K562 (cell line): ENCODE data around the gene OST4. TPM values are rescaled to one million over a fixed set of nuclear protein-coding genes. Genes with fewer than 3 reads are reported as not detected.

ENCODE experiments used
- ATAC-seq: fragments of 200-7000 bp; cut with Tn5 transposase; 3 replicates; pipeline ENCODE4 v1.9.1; 2020; ENCODE audit warnings: moderate library complexity
- BruUV-seq: library from RNA; stranded (reverse); fragments of 400-500 nt; replicated peaks from 2 replicates; lab custom pipeline; 2021; lab: Mats Ljungman, UMichigan
- CTCF ChIA-PET: fragments of 300-600 bp; formaldehyde crosslinking; extraction: SDS; loops from one replicate; lab custom pipeline; 2021; ENCODE audit warnings: low intra/inter-chr PET ratio; lab: Yijun Ruan, JAX
- POLR2A ChIA-PET: fragments of 300-600, 350-650 bp; sonication (Branson Sonifier 250); formaldehyde crosslinking; extraction: SDS; loops from one replicate; lab custom pipeline; 2021; ENCODE audit warnings: antibody characterized with exemption, inconsistent platforms; lab: Yijun Ruan, JAX
- DNase-seq, 4 experiments: peaks; one replicate each; pipeline versions ENCODE4 v3.0.0 to v3.0.0-alpha.2; 2011 to 2018; ENCODE audit warnings: low spot score in 3 of 4, mixed read lengths in 3 of 4; ENCODE audit errors: extremely low read depth in 1 of 4
- FAIRE-seq: peaks from 2 replicates; lab custom pipeline; 2011; peaks lifted over from hg19 to GRCh38; lab: Jason Lieb, UNC
- H2AFZ ChIP-seq: 2 replicates; pipeline ENCODE4 v1.6.0; 2011; ENCODE audit warnings: low read depth, low read length, control low read depth, inconsistent platforms
- H3K27ac ChIP-seq: fragments of 200-600 bp; 3 replicates; pipeline ENCODE4 v1.8.0; 2011; ENCODE audit warnings: low read depth, mild to moderate bottlenecking, control low read depth, inconsistent platforms, low read length, moderate library complexity, mixed read lengths; ENCODE audit errors: extremely low read depth
- H3K27me3 ChIP-seq, 2 experiments: fragments of 300-600 bp in 1 of 2; 2 replicates in 1 of 2; 3 replicates in 1 of 2; pipeline versions ENCODE4 v1.6.0 to v1.8.0; 2011; ENCODE audit warnings: inconsistent platforms in 2 of 2, low read length in 2 of 2, mild to moderate bottlenecking in 1 of 2, mixed read lengths in 1 of 2, moderate library complexity in 1 of 2; ENCODE audit not compliant: control insufficient read depth in 2 of 2, insufficient read depth in 2 of 2
- H3K36me3 ChIP-seq: fragments of 300-600 bp; 3 replicates; pipeline ENCODE4 v1.8.0; 2011; ENCODE audit warnings: mild to moderate bottlenecking, low read length, inconsistent platforms; ENCODE audit not compliant: control insufficient read depth, insufficient read depth
- H3K4me1 ChIP-seq, 2 experiments: fragments of 200-600 bp in 1 of 2; replicated peaks in 1 of 2; 2 replicates in 1 of 2; 3 replicates in 1 of 2; pipeline versions ENCODE4 v1.5.1 to v1.8.0; 2011; ENCODE audit warnings: inconsistent platforms in 2 of 2, low read length in 2 of 2, mild to moderate bottlenecking in 1 of 2, mixed read lengths in 1 of 2, moderate library complexity in 1 of 2; ENCODE audit not compliant: control insufficient read depth in 2 of 2, insufficient read depth in 2 of 2
- H3K4me2 ChIP-seq: 2 replicates; pipeline ENCODE4 v1.6.1; 2011; ENCODE audit warnings: low read length, control low read depth, inconsistent platforms, mixed read lengths; ENCODE audit not compliant: insufficient read depth
- H3K4me3 ChIP-seq: fragments of 200-600 bp; sonication (generic), shearing (Covaris generic); 2 replicates; pipeline ENCODE4 v1.5.1; 2016; ENCODE audit warnings: control low read depth, inconsistent platforms
- H3K79me2 ChIP-seq: fragments of 200-600 bp; 3 replicates; pipeline ENCODE4 v1.8.0; 2011; ENCODE audit warnings: low read length, inconsistent platforms; ENCODE audit not compliant: control insufficient read depth, insufficient read depth
- H3K9ac ChIP-seq, 2 experiments: 2 replicates each; pipeline versions ENCODE4 v1.6.0 to v1.6.1; 2011; ENCODE audit warnings: low read depth in 2 of 2, low read length in 2 of 2, control low read depth in 1 of 2, inconsistent platforms in 1 of 2, mild to moderate bottlenecking in 1 of 2, mixed read lengths in 1 of 2; ENCODE audit not compliant: insufficient read depth in 1 of 2
- H3K9me1 ChIP-seq: one replicate; pipeline ENCODE4 v1.6.0; 2011; ENCODE audit warnings: inconsistent platforms, mild to moderate bottlenecking, low read length, moderate library complexity; ENCODE audit not compliant: control insufficient read depth, insufficient read depth
- H3K9me3 ChIP-seq: replicated peaks from 2 replicates; pipeline ENCODE4 v1.5.1; 2011; ENCODE audit warnings: low read depth, low read length, inconsistent platforms; ENCODE audit not compliant: control insufficient read depth, insufficient read depth
- H4K20me1 ChIP-seq: replicated peaks from 2 replicates; pipeline ENCODE4 v1.6.1; 2011; ENCODE audit warnings: low read length, inconsistent platforms, mixed read lengths; ENCODE audit not compliant: control insufficient read depth, insufficient read depth
- BRD9 ChIP-seq: fragments of 450-650 bp; IDR thresholded peaks from 2 replicates; pipeline ENCODE4 v1.6.1; 2018; ENCODE audit warnings: low read depth; ENCODE audit not compliant: partially characterized antibody
- CREBBP ChIP-seq: IDR thresholded peaks from one replicate; pipeline ENCODE4 v1.6.1; 2012; ENCODE audit warnings: low read depth, mild to moderate bottlenecking, control low read depth, inconsistent platforms, low read length
- FOXJ3 ChIP-seq: sonication (generic); formaldehyde crosslinking; IDR thresholded peaks from 2 replicates; pipeline ENCODE4 v1.4.0; 2020; ENCODE audit warnings: mild to moderate bottlenecking, missing genetic modification reagents
- HEY1 ChIP-seq: fragments of 250-450 bp; sonication (Bioruptor Pico); IDR thresholded peaks from 2 replicates; pipeline ENCODE4 v1.5.0; 2020; ENCODE audit warnings: mild to moderate bottlenecking, moderate library complexity, borderline replicate concordance
- MEIS2 ChIP-seq: fragments of 450-650 bp; IDR thresholded peaks from 2 replicates; pipeline ENCODE4 v1.6.1; 2014; ENCODE audit warnings: mild to moderate bottlenecking; ENCODE audit not compliant: partially characterized antibody
- MTA1 ChIP-seq: fragments of 450-650 bp; IDR thresholded peaks from 2 replicates; pipeline ENCODE4 v1.6.1; 2017; ENCODE audit warnings: borderline replicate concordance
- STAT5A ChIP-seq: IDR thresholded peaks from 2 replicates; pipeline ENCODE4 v1.6.1; 2012; ENCODE audit warnings: low read length, inconsistent platforms, borderline replicate concordance
- ZNF311 ChIP-seq: fragments of 250-450 bp; sonication (Bioruptor Pico); IDR thresholded peaks from 2 replicates; pipeline ENCODE4 v1.4.0; 2020; ENCODE audit warnings: mild to moderate bottlenecking, moderate library complexity
- ZNF77 ChIP-seq: fragments of 250-450 bp; sonication (Bioruptor Pico); IDR thresholded peaks from 2 replicates; pipeline ENCODE4 v1.5.0; 2020
- WGBS: fragments of 100-300 bp; shearing (Covaris generic); methylation state at CpG from one replicate; pipeline ENCODE4 v1.1.6; 2016; ENCODE audit warnings: low coverage, mixed read lengths; ENCODE audit not compliant: insufficient coverage; ENCODE audit errors: missing lambda C conversion rate; 5-methylcytosine and 5-hydroxymethylcytosine counted together
- in situ Hi-C: fragments of 300-500 bp; cut with MboI; formaldehyde crosslinking; loops from 4 replicates; pipeline ENCODE4 v1.15.0; 2018; ENCODE audit warnings: inconsistent platforms, mixed read lengths
- intact Hi-C: fragments of 100-400 bp; cut with micrococcal nuclease; formaldehyde crosslinking; loops from 2 replicates; pipeline ENCODE4 v1.14.2; 2022
- polyA plus RNA-seq, 8 experiments: library from polyadenylated mRNA; depleted of rRNA in 4 of 8; stranded (reverse) in 5 of 8; unstranded in 3 of 8; fragments of >200 nt; fragmentation: Nextera tagmentation in 2 of 8; fragmentation: Illumina TruSeq in 1 of 8; extraction: Ambion mirVana in 2 of 8; extraction: Trizol in 1 of 8; gene quantifications; 2 replicates each; pipeline versions ENCODE4 v1.2.1 to v1.2.3, GENCODE V29; 2011 to 2014; ENCODE audit warnings: inconsistent platforms in 1 of 8, missing spikeins in 1 of 8
- total RNA-seq, 7 experiments: library from RNA; depleted of rRNA in 6 of 7; stranded (reverse); fragments of >200 nt in 6 of 7; fragmentation: Illumina TruSeq in 2 of 7; extraction: Trizol in 2 of 7; gene quantifications; 2 replicates each; pipeline versions ENCODE4 v1.2.1 to v1.2.3, GENCODE V29; 2011 to 2021; ENCODE audit warnings: low replicate concordance in 1 of 7
- TF ChIP-seq, protein P1 (sequence below): fragments of 450-650 bp; formaldehyde crosslinking; IDR thresholded peaks from 2 replicates; pipeline ENCODE4 v1.4.0; 2022; ENCODE audit warnings: mild to moderate bottlenecking, moderate library complexity
- TF ChIP-seq, protein P2 (sequence below): sonication (generic); formaldehyde crosslinking; IDR thresholded peaks from 2 replicates; pipeline ENCODE4 v1.8.0; 2023; ENCODE audit warnings: mild to moderate bottlenecking, missing genetic modification reagents

Gene OST4
- total and polyA plus RNA-seq, 9 of the 15 experiments (the other 6 are each of a cell fraction or from before 2014, with no cell fraction given): 186 to 1,155 (median 355) TPM

DNA sequence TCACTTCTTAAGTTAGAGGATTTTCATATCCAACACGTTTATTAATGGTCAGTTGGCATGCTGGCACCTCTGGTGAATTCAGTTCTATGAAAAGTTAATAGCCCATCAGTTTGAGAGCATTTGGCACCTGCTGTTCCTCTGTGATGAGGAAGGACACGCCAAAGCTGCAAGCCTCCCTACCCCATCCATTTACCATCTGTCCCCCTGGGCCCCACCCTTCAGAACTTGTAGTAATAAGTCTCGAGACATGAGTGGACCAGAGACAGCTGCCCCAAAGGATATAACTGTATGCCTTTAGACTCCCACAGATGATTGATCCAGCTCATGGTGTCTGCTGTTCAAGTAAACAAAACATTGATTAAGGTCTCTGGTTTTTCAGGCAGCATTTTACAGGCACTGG is 6.3 kb downstream of the OST4 start:
- Histone ChIP-seq H3K27ac (no peak overlapping the region), H3K36me3 (peaks cover 57% of the 10 kb centered on the region), H2AFZ (no peak overlapping the region), H3K4me2 (no peak overlapping the region), H3K4me3 (no peak overlapping the region), H3K9ac (no peak overlapping the region), H3K79me2 (peaks cover 15% of the 10 kb centered on the region), H3K9me1 (no peaks in the 10 kb centered on the region), H3K4me1 (peaks cover 29% of the 10 kb centered on the region in 2 experiments), H4K20me1 (no peaks in the 10 kb centered on the region), H3K27me3 (no peaks in the 10 kb centered on the region), H3K9me3 (no peaks in the 10 kb centered on the region)
- 80% methylated on average over 3 of the region's 3 CpGs for WGBS
- FAIRE-seq: no peak
- DNase-seq: no peak
- in situ Hi-C loops (no loop called here), intact Hi-C loops (no loop called here)
- TF ChIP-seq FOXJ3 (no peak), CREBBP (no peak), BRD9 (no peak), ZNF311 (no peak), MTA1 (no peak), ZNF77 (CRISPR knock-in tag) (no peak), STAT5A (no peak), HEY1 (CRISPR knock-in tag) (no peak), MEIS2 (no peak)
- TF ChIP-seq, protein P1, sequence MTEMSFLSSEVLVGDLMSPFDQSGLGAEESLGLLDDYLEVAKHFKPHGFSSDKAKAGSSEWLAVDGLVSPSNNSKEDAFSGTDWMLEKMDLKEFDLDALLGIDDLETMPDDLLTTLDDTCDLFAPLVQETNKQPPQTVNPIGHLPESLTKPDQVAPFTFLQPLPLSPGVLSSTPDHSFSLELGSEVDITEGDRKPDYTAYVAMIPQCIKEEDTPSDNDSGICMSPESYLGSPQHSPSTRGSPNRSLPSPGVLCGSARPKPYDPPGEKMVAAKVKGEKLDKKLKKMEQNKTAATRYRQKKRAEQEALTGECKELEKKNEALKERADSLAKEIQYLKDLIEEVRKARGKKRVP (CRISPR knock-in tag): no peak
- TF ChIP-seq, protein P2, sequence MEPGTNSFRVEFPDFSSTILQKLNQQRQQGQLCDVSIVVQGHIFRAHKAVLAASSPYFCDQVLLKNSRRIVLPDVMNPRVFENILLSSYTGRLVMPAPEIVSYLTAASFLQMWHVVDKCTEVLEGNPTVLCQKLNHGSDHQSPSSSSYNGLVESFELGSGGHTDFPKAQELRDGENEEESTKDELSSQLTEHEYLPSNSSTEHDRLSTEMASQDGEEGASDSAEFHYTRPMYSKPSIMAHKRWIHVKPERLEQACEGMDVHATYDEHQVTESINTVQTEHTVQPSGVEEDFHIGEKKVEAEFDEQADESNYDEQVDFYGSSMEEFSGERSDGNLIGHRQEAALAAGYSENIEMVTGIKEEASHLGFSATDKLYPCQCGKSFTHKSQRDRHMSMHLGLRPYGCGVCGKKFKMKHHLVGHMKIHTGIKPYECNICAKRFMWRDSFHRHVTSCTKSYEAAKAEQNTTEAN (CRISPR knock-in tag): no peak
- ChIA-PET POLR2A (interaction anchor here (0.6 to 9.0 kb wide), 6 partner anchors 10 to 22 kb away, joined by 3 to 112 read pairs (median 4); partner anchors contain the start of gene AGBL5), CTCF (no interaction called here)
- ATAC-seq: no peak
- BruUV-seq: no TSS peak
